Measurements from ENCODE around the gene HOXA11.

Gene HOXA11

GRCh38 chr7:27182285-27182841, 2.7 kb downstream of the HOXA11 start:
- DNase-seq (ENCODE audit: low read depth in 1 of 2, low spot score in 1 of 2) = no peak

GRCh38 chr7:27181795-27182275, 3.2 kb downstream of the HOXA11 start:
- peak in 1 of 2 donors; percentile 0 for DNase-seq (ENCODE audit: low read depth in 1 of 2, low spot score in 1 of 2)

- no peak for DNase-seq (ENCODE audit: low read depth in 1 of 2, low spot score in 1 of 2)
Measured at GRCh38 chr7:27180431-27181420, 4.3 kb downstream of the HOXA11 start.

- peak in 1 of 2 donors; percentile 41 for DNase-seq (ENCODE audit: low read depth in 1 of 2, low spot score in 1 of 2)
Measured at GRCh38 chr7:27179503-27180430, 5.3 kb downstream of the HOXA11 start.

GRCh38 chr7:27179030-27179429, 6.0 kb downstream of the HOXA11 start:
- no peak for DNase-seq (ENCODE audit: low read depth in 1 of 2, low spot score in 1 of 2)

GRCh38 chr7:27178366-27178765, 6.7 kb downstream of the HOXA11 start:
- DNase-seq (ENCODE audit: low read depth in 1 of 2, low spot score in 1 of 2) = no peak

GRCh38 chr7:27177795-27178320, 7.2 kb downstream of the HOXA11 start:
- DNase-seq (ENCODE audit: low read depth in 1 of 2, low spot score in 1 of 2) = no peak

GRCh38 chr7:27176962-27177794, 7.9 kb downstream of the HOXA11 start:
- DNase-seq (ENCODE audit: low read depth in 1 of 2, low spot score in 1 of 2) = no peak

GRCh38 chr7:27176524-27176845, 8.5 kb downstream of the HOXA11 start:
- no peak for DNase-seq (ENCODE audit: low read depth in 1 of 2, low spot score in 1 of 2)

- DNase-seq (ENCODE audit: low read depth in 1 of 2, low spot score in 1 of 2) = no peak
Measured at GRCh38 chr7:27175626-27176523, 9.2 kb downstream of the HOXA11 start.

GRCh38 chr7:27174874-27175625, 10.0 kb downstream of the HOXA11 start:
- DNase-seq (ENCODE audit: low read depth in 1 of 2, low spot score in 1 of 2) = no peak

GRCh38 chr7:27173956-27174873, 10.8 kb downstream of the HOXA11 start, which contains the start of gene HOXA10:
HOXA10 (minus strand) TSS chr7:27174320; CDS start chr7:27174306, 14 bp downstream.
- DNase-seq (ENCODE audit: low read depth in 1 of 2, low spot score in 1 of 2) = no peak

GRCh38 chr7:27173511-27173955, 11.5 kb downstream of the HOXA11 start:
- DNase-seq (ENCODE audit: low read depth in 1 of 2, low spot score in 1 of 2) = no peak

GRCh38 chr7:27172823-27173510, 12.1 kb downstream of the HOXA11 start:
- DNase-seq (ENCODE audit: low read depth in 1 of 2, low spot score in 1 of 2) = no peak

GRCh38 chr7:27172315-27172774, 12.7 kb downstream of the HOXA11 start:
- DNase-seq (ENCODE audit: low read depth in 1 of 2, low spot score in 1 of 2) = no peak

- no peak for DNase-seq (ENCODE audit: low read depth in 1 of 2, low spot score in 1 of 2)
Measured at GRCh38 chr7:27171637-27172314, 13.3 kb downstream of the HOXA11 start.
